CD4-positive, CD25-positive, alpha-beta regulatory T cell (primary cell): ENCODE data around the gene MAL. TPM values are rescaled to one million over a fixed set of nuclear protein-coding genes. Genes with fewer than 3 reads are reported as not detected.
A peak's percentile ranks its signal among the peaks of the same experiment; 100 is the strongest.

Experiments
- ATAC-seq, 2 donors: fragments of 150-1000 bp; cut with Tn5 transposase; one replicate each; pipeline ENCODE4 v1.10.0; 2021; ENCODE audit warnings: low read depth in 2 of 2, moderate number of reproducible peaks in 2 of 2, moderate library complexity in 1 of 2
- DNase-seq, 3 donors: peaks; one replicate each; pipeline versions ENCODE4 v3.0.0 to v3.0.0-alpha.2; 2012 to 2022; ENCODE audit warnings: mixed read lengths in 1 of 3
- H3K27ac ChIP-seq: one replicate; pipeline ENCODE4 v1.7.0; 2013; ENCODE audit warnings: mild to moderate bottlenecking, low read length; ENCODE audit not compliant: insufficient read depth, poor library complexity, severe bottlenecking
- H3K27me3 ChIP-seq: one replicate; pipeline ENCODE4 v1.7.0; 2013; ENCODE audit warnings: low read length; ENCODE audit not compliant: control insufficient read depth, insufficient read depth
- H3K36me3 ChIP-seq: one replicate; pipeline ENCODE4 v1.7.0; 2013; ENCODE audit warnings: mild to moderate bottlenecking, low read length, moderate library complexity; ENCODE audit not compliant: control insufficient read depth, insufficient read depth
- H3K4me1 ChIP-seq: 2 replicates; pipeline ENCODE4 v1.7.0; 2013; ENCODE audit warnings: mild to moderate bottlenecking, low read length; ENCODE audit not compliant: insufficient read depth, control insufficient read depth, poor library complexity, severe bottlenecking
- H3K4me3 ChIP-seq: one replicate; pipeline ENCODE4 v1.7.0; 2013; ENCODE audit warnings: low read depth, mild to moderate bottlenecking, low read length, moderate library complexity
- H3K9me3 ChIP-seq, 2 experiments: 1 replicate in 1 of 2; 2 replicates in 1 of 2; pipeline ENCODE4 v1.7.0; 2013; ENCODE audit warnings: low read length in 2 of 2, mild to moderate bottlenecking in 1 of 2, moderate library complexity in 1 of 2; ENCODE audit not compliant: control insufficient read depth in 2 of 2
- H3K27ac Mint-ChIP-seq, 3 donors: one replicate each; pipeline ENCODE4 v1.8.0; 2020 to 2022; ENCODE audit warnings: mild to moderate bottlenecking in 3 of 3, mixed read lengths in 3 of 3, moderate library complexity in 2 of 3
- H3K27me3 Mint-ChIP-seq: one replicate; pipeline ENCODE4 v1.8.0; 2022; ENCODE audit warnings: mild to moderate bottlenecking, mixed read lengths
- H3K36me3 Mint-ChIP-seq: one replicate; pipeline ENCODE4 v1.8.0; 2020; ENCODE audit warnings: mixed read lengths
- H3K4me1 Mint-ChIP-seq, 4 donors: one replicate each; pipeline ENCODE4 v1.8.0; 2020 to 2022; ENCODE audit warnings: mixed read lengths in 4 of 4, mild to moderate bottlenecking in 1 of 4
- H3K4me3 Mint-ChIP-seq, 4 donors: one replicate each; pipeline ENCODE4 v1.8.0; 2020 to 2022; ENCODE audit warnings: mild to moderate bottlenecking in 4 of 4, mixed read lengths in 4 of 4, moderate library complexity in 3 of 4
- H3K9me3 Mint-ChIP-seq, 7 donors: one replicate each; pipeline ENCODE4 v1.8.0; 2020 to 2022; ENCODE audit warnings: mixed read lengths in 7 of 7, mild to moderate bottlenecking in 3 of 7, moderate library complexity in 2 of 7
- polyA plus RNA-seq, 4 donors: library from polyadenylated mRNA; unstranded; fragments of 300-500 nt; fragmentation: Illumina TruSeq; gene quantifications; one replicate each; pipeline ENCODE4 v1.2.3, GENCODE V29; 2021
- total RNA-seq: library from RNA; stranded (reverse); gene quantifications from one replicate; pipeline ENCODE4 v1.2.3, GENCODE V29; 2022

MAL gene
- total and polyA plus RNA-seq, 5 donors from 2014 or later = 130 to 263 (median 191) TPM

GRCh38 chr2:95056044-95056443, 30.5 kb downstream of the MAL start:
- Histone ChIP-seq H3K4me1 (peaks cover 34% of the 10 kb centered on the region), H3K36me3 (peaks cover 21% of the 10 kb centered on the region), H3K9me3 (no peaks in the 10 kb centered on the region), H3K27ac (peak overlapping the region; percentile 59), H3K4me3 (no peak overlapping the region), H3K27me3 (no peaks in the 10 kb centered on the region)
- Mint-ChIP-seq H3K4me3 (peak overlapping the region in 2 of 4 donors; percentile 36 to 72), H3K36me3 (peaks cover 17% of the 10 kb centered on the region), H3K9me3 (no peaks in the 10 kb centered on the region), H3K27me3 (no peaks in the 10 kb centered on the region), H3K27ac (peak overlapping the region; percentile 53 to 75 (median 69)), H3K4me1 (peaks cover 10 to 74% (median 29%) of the 10 kb centered on the region in 4 donors)
- DNase-seq = no peak
- ATAC-seq = peak in 1 of 2 donors; percentile 29

GRCh38 chr2:95056461-95057459, 31.3 kb downstream of the MAL start:
- Mint-ChIP-seq H3K36me3 (peaks cover 11% of the 10 kb centered on the region), H3K4me3 (peak overlapping the region in 2 of 4 donors; percentile 36 to 72), H3K9me3 (no peaks in the 10 kb centered on the region), H3K27ac (peak overlapping the region; percentile 69 to 84 (median 75)), H3K27me3 (no peaks in the 10 kb centered on the region), H3K4me1 (peaks cover 5 to 74% (median 25%) of the 10 kb centered on the region in 4 donors)
- H3K9me3 ChIP-seq = no peaks in the 10 kb centered on the region
- ATAC-seq (no peak), DNase-seq (no peak)
- H3K4me1 ChIP-seq = peaks cover 41% of the 10 kb centered on the region
- H3K36me3 ChIP-seq = peaks cover 13% of the 10 kb centered on the region
- H3K4me3 ChIP-seq = no peak overlapping the region
- no peaks in the 10 kb centered on the region for H3K27me3 ChIP-seq
- H3K27ac ChIP-seq = no peak overlapping the region

- Histone ChIP-seq H3K27me3 (no peaks in the 10 kb centered on the region), H3K4me1 (peaks cover 51% of the 10 kb centered on the region), H3K9me3 (no peaks in the 10 kb centered on the region), H3K27ac (no peak overlapping the region), H3K4me3 (no peak overlapping the region), H3K36me3 (peaks cover 4% of the 10 kb centered on the region)
- ATAC-seq (no peak), DNase-seq (no peak)
- no peaks in the 10 kb centered on the region for H3K9me3 Mint-ChIP-seq
- H3K36me3 Mint-ChIP-seq = peaks cover 5% of the 10 kb centered on the region
- peaks cover 10 to 74% (median 32%) of the 10 kb centered on the region in 4 donors for H3K4me1 Mint-ChIP-seq
- peak overlapping the region in 2 of 3 donors; percentile 64 to 81 for H3K27ac Mint-ChIP-seq
- no peaks in the 10 kb centered on the region for H3K27me3 Mint-ChIP-seq
- peak overlapping the region in 2 of 4 donors; percentile 25 to 29 for H3K4me3 Mint-ChIP-seq
Observed at GRCh38 chr2:95057535-95058370, 32.2 kb downstream of the MAL start.

GRCh38 chr2:95058466-95058988, 33.0 kb downstream of the MAL start:
- Histone ChIP-seq H3K4me3 (no peak overlapping the region), H3K27me3 (no peaks in the 10 kb centered on the region), H3K27ac (no peak overlapping the region), H3K4me1 (peaks cover 57% of the 10 kb centered on the region), H3K36me3 (no peaks in the 10 kb centered on the region), H3K9me3 (no peaks in the 10 kb centered on the region)
- Mint-ChIP-seq H3K27ac (peak overlapping the region in 2 of 3 donors; percentile 64 to 81), H3K4me1 (peaks cover 16 to 74% (median 38%) of the 10 kb centered on the region in 4 donors), H3K27me3 (no peaks in the 10 kb centered on the region), H3K9me3 (no peaks in the 10 kb centered on the region), H3K4me3 (peak overlapping the region in 2 of 4 donors; percentile 25 to 38), H3K36me3 (peaks cover 3% of the 10 kb centered on the region)
- ATAC-seq = no peak
- no peak for DNase-seq

- ATAC-seq = no peak
- peak overlapping the region in 1 of 4 donors; percentile 38 for H3K4me3 Mint-ChIP-seq
Observed at GRCh38 chr2:95058989-95059641, 33.6 kb downstream of the MAL start.

GRCh38 chr2:95059656-95060370, 34.3 kb downstream of the MAL start:
- H3K4me3 Mint-ChIP-seq = peak overlapping the region in 1 of 4 donors; percentile 27
- peaks cover 15 to 72% (median 37%) of the 10 kb centered on the region in 4 donors for H3K4me1 Mint-ChIP-seq
- Histone ChIP-seq H3K36me3 (no peaks in the 10 kb centered on the region), H3K27me3 (no peaks in the 10 kb centered on the region), H3K4me1 (peaks cover 49% of the 10 kb centered on the region), H3K4me3 (no peak overlapping the region), H3K27ac (no peak overlapping the region), H3K9me3 (no peaks in the 10 kb centered on the region)
- no peaks in the 10 kb centered on the region for H3K9me3 Mint-ChIP-seq
- DNase-seq = no peak
- H3K27ac Mint-ChIP-seq = peak overlapping the region in 1 of 3 donors; percentile 94
- no peaks in the 10 kb centered on the region for H3K36me3 Mint-ChIP-seq
- H3K27me3 Mint-ChIP-seq = no peaks in the 10 kb centered on the region
- ATAC-seq = no peak

More at GRCh38 chr2:95058989-95059641, 33.6 kb downstream of the MAL start:
- Histone ChIP-seq H3K9me3 (no peaks in the 10 kb centered on the region), H3K4me1 (peaks cover 55% of the 10 kb centered on the region), H3K4me3 (no peak overlapping the region), H3K36me3 (no peaks in the 10 kb centered on the region), H3K27ac (no peak overlapping the region), H3K27me3 (no peaks in the 10 kb centered on the region)
- Mint-ChIP-seq H3K4me1 (peaks cover 16 to 74% (median 38%) of the 10 kb centered on the region in 4 donors), H3K9me3 (no peaks in the 10 kb centered on the region), H3K27me3 (no peaks in the 10 kb centered on the region), H3K36me3 (no peaks in the 10 kb centered on the region), H3K27ac (peak overlapping the region in 2 of 3 donors; percentile 64 to 69)
- no peak for DNase-seq
